ENCODE data around the gene LAMB3.

Gene LAMB3

DNA sequence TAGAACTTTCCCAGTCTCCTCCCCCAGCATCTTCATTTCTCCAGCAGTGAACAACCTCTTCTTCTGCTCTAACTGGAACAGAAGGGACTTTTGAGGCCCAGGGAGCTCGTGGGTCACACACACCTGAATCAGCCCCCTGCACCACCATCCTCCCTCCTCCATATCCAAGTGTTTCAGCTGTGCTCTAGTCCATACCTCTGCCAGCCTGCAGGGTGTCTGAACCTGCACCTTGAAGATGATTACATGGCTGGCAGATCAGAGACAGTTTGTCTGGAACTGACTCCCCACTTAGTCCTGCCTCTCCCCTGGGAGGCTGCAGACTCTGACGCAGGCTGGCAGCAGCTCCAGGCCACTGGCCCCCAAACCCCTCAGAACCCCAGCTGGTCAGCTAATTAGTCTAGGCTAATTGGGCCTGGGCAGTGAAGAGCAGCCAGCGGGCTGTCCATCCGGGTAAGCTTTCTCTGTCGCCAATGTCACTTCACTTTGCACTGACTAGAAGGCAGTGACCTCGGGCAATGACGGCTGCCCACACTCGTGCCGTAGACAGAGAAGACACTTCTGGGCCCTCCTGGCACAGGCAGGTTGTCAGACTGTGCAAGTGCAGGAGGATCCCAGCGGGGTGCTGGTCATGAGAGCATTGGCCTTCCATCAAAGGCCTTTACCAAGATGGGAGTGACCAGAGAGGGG is 56.5 kb downstream of the LAMB3 start:
- no peak for DNase-seq (ENCODE audit: low read depth)

DNA sequence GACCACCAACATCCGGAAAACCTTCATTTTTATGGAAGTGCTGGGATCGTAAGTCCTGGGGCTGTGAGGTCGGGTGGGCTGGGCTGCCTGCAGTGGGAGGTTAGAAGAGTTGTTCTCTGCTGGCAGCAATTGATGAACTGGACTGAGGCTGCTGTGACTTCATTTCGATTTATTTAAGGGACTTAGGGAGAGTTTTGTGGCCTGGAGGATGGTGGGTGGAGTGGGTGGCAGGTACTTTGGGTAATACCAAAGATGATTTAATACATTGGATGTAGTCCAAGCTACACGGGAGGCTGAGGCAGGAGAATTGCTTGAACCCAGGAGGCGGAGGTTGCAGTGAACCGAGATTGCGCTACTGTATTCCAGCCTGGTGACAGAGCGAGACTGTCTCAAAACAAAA is 57.2 kb downstream of the LAMB3 start:
- DNase-seq (ENCODE audit: low read depth) = no peak

DNA sequence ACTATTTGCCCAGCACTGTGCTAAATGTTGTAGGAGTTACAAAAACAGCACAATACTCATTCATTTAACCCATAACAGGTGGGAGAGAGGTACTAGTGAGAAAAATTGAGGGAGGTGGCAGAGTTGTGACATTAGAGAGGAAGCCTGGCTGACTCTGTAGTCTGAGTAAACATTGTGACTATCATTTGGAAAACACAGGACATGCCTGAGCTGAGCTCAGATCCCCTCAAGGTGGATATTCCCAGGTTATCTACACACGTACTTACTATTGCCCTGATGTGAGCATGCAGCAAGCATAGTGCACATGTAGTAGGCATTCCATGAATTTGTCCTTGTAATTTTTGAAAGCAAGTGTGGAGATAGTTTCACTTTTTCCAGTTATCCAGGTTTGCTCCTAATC is 57.8 kb downstream of the LAMB3 start:
- DNase-seq (ENCODE audit: low read depth) = no peak

GRCh38 chr1:209593747-209594146 is 58.5 kb downstream of the LAMB3 start:
- no peak for DNase-seq (ENCODE audit: low read depth)

GRCh38 chr1:209590405-209590804 is 61.8 kb downstream of the LAMB3 start:
- DNase-seq (ENCODE audit: low read depth) = no peak

GRCh38 chr1:209589863-209590262 is 62.4 kb downstream of the LAMB3 start:
- no peak for DNase-seq (ENCODE audit: low read depth)

- DNase-seq (ENCODE audit: low read depth) = peak; percentile 41
Measured at GRCh38 chr1:209589440-209589839, 62.8 kb downstream of the LAMB3 start.

- DNase-seq (ENCODE audit: low read depth) = peak; percentile 97
Measured at GRCh38 chr1:209587789-209588188, 64.4 kb downstream of the LAMB3 start.

DNA sequence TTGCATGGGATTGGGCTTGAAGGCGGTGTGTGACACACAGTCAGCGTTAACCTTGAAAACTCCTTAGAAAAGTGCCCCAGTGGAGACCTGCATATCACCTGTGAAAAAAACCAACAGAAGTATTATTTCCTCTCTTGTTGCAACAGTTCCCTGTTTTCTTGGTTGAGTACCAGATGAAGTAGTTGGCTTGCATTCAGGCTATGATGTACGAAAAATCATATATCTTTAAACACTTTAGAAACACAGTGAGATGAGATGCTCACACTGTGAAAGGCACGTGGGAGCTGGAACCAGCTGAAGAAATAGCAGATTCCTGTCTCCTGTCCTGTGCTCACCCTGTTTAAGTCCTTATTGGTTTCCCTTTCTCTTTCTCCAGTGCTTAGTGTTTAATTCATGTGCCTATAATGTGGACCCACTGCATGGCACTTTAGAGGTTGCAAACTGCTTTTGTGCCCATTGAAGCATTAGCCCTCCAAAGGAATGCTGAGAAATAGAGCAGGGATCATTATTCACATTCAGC is 65.9 kb downstream of the LAMB3 start:
- DNase-seq (ENCODE audit: low read depth) = no peak

- peak; percentile 74 for DNase-seq (ENCODE audit: low read depth)
Measured at GRCh38 chr1:209585672-209586071, 66.6 kb downstream of the LAMB3 start.

DNA sequence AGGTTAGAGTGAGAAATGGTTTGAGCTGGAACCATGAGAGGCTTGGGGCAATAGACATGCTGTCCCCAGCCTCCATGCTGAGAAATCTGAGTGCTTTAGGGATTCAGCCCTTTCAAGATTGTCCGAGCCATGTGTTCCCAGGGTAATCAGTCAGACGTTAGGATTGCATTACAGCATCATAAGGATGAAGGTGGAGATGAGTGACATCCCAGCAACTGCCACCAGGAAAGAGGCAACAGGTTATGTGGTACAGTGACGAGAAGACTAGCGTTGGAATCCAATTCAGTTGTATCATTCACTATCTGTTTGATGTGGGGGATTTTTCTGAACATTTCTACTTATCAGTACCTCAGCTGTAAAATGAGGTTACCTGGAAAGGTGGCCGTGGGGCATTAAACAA is 67.0 kb downstream of the LAMB3 start:
- DNase-seq (ENCODE audit: low read depth) = peak; percentile 63

DNA sequence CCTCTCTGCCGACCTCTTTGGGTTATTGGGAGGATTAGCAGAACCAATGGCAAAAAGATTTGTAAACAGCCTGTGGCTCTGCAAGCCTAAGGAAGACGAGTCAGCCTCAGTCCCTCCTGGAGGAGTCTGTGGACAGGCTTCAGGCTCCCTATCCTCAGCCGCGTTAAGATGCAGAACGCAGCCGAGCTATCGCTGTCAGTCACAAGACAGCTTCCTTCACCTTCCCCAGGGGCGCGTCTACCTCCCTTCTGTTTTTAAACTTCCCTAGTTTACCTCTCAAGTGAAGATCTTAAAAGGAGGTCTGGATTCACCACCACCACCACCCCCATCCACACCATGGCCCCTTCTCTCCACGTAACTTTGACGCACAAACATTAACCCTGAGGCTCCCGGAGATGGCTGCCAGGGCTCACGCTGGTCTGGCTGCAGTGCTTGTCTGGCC is 68.0 kb downstream of the LAMB3 start:
- no peak for DNase-seq (ENCODE audit: low read depth)

GRCh38 chr1:209583408-209583807 is 68.8 kb downstream of the LAMB3 start, which contains the start of gene CAMK1G:
TSS of gene CAMK1G (plus strand) at chr1:209583714. CDS start at chr1:209594984, 11,270 bp downstream.
- DNase-seq (ENCODE audit: low read depth) = peak; percentile 93

- DNase-seq (ENCODE audit: low read depth) = peak; percentile 91
Measured at GRCh38 chr1:209580577-209580976, 71.6 kb downstream of the LAMB3 start.

- DNase-seq (ENCODE audit: low read depth) = peak; percentile 97
Measured at GRCh38 chr1:209577346-209577745, 74.9 kb downstream of the LAMB3 start.

DNA sequence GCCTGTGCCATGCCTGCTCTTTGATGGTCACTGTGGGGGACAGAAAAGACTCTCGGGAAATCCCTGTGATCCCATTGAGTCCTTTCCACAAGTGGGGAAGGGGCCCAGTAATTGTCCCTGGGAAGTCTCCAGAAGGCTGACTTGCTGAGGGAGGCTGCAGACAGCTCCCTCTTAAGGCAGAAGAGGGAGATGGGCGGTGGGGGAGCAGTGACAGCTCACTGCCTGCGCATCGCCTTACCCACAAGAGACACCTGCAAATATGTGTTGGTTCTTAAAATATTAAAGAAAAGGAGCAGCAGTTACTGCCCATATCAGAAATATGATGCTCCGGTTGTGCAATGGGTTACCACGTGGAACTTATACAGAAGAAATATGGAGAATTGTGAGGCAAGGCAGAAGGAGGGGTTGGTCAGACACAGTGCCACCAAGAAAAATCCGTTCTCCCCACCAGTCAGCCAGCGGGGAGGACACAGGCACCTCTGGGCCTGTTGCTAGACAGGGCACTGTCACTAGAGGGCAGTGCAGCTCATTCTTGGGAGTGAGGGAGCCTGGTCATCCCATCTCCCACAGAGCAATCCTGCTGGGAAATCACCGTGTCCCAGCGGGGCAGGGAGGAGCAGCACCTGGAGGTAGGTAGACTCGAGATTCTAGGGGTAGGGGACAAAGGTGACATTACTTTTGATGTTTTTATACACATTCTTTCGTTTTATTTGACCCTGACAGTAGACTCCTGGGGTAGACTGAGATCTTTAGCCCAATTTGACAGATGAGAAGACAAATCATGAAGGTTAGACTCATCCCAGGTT is 75.6 kb downstream of the LAMB3 start:
- peak; percentile 92 for DNase-seq (ENCODE audit: low read depth)

DNA sequence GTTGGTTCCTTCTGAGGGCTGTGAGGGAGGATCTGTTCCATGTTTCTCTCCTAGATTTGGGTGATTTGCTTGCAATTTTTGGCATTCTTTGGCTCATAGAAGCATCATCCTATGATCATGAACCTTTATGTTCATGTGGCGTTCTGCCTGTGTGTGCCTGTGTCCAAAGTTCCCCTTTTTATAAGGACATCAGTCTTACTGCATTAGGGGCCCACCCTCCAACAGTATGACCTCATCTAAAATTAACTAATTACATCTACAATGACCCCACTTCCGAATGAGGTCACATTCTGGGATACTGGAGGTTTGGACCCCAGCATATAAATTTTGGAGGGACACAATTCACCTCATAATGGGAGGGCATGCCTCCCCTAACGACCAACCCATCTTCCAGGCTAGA is 81.5 kb downstream of the LAMB3 start:
- no peak for DNase-seq (ENCODE audit: low read depth)

- DNase-seq (ENCODE audit: low read depth) = peak; percentile 89
Measured at GRCh38 chr1:209569455-209570207, 82.6 kb downstream of the LAMB3 start.

DNA sequence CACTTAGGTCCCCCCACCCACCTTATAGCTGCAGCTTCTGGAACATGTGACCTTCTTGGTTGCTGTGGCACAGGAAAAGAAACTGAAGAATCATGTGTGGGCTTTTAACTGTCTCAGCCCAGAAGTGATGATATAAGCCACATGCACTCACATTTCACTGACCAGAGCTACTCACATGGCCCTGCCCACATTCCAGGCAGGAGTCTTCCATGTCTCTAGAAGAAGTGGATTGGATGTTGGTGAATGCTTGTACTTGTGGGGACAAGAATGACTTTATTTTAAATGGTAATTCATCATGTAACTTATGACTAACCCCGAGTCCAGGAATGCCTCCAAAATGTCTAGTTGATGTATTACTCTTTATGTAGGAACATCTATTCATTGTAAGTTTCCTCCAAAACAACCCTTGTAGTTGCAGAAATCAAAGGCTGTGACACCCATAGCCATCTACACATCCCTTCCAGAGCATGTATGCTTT is 84.5 kb downstream of the LAMB3 start:
- DNase-seq (ENCODE audit: low read depth) = peak; percentile 67

DNA sequence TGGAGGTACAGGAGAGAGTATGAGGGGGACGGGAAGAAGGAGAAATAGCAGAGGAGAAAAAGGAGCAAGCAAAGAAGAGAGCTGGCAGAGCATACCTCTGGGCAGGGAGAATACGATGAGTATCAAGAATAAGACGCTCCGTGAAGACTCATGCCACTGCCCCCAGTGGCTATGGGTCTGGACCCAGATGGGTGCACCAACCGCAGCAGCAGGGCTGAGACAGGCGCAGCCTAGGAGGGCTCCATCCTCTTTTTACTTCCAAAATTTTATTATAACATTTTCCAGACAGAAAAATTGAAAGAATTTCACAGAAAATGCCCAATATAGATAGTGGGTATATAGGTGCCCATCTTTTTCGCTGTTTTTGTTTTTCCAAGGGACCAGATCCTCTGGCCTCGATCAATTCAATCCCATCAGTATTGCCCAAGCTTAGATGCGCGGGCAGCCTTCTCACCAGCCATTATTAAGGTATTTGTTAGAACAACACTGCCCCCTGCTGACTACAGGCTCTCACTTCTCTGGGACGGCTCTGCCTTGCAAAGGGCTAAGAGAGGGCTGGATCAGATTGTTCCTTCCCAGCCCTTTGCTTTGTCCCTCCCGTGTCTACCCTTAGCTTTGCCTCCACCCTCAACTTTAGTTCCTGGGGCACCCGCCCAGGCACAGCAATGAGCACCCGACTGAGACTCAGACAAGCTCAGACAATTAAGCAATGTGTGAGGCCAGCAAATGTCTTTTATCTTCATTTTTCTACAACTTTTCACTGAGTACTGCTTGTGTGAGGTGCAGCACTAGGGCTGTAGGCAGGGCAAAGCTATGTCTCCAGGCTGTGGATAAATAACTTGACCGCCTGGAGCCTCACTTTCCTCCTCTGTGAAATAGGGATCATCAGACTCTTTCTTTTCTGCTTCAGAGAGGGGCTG is 86.2 kb downstream of the LAMB3 start:
- DNase-seq (ENCODE audit: low read depth) = peak; percentile 90
